Upper lobe of left lung (tissue), 6 donors: ENCODE measurements around the gene ITPA. TPM values are rescaled to one million over a fixed set of nuclear protein-coding genes. Genes with fewer than 3 reads are reported as not detected.

ENCODE experiments used
- ATAC-seq, 2 donors: fragments of 200-7000 bp; cut with Tn5 transposase; one replicate each; pipeline ENCODE4 v1.9.1; 2022; ENCODE audit warnings: mild to moderate bottlenecking in 2 of 2, moderate library complexity in 2 of 2; ENCODE audit not compliant: low FRiP score in 2 of 2
- DNase-seq, 2 donors: peaks; one replicate each; pipeline ENCODE4 v3.0.0-alpha.2; 2019 to 2020
- H3K27ac ChIP-seq, 4 donors: fragments of 200-600 bp; sonication (generic); one replicate each; pipeline ENCODE4 v1.5.1; 2016 to 2019
- H3K27me3 ChIP-seq, 4 donors: fragments of 200-600 bp; sonication (generic); one replicate each; pipeline ENCODE4 v1.5.1; 2017 to 2019
- H3K36me3 ChIP-seq, 4 donors: fragments of 200-600 bp; sonication (generic); one replicate each; pipeline ENCODE4 v1.5.1; 2016 to 2019
- H3K4me1 ChIP-seq, 4 donors: fragments of 200-600 bp; sonication (generic); one replicate each; pipeline ENCODE4 v1.5.1; 2018 to 2019
- H3K4me3 ChIP-seq, 4 donors: fragments of 200-600 bp; sonication (generic); one replicate each; pipeline ENCODE4 v1.5.1; 2017 to 2019; ENCODE audit warnings: mild to moderate bottlenecking in 2 of 4, moderate library complexity in 1 of 4
- H3K9me3 ChIP-seq, 4 donors: fragments of 200-600 bp; sonication (generic); one replicate each; pipeline ENCODE4 v1.5.1; 2018 to 2019
- CTCF ChIP-seq, 6 experiments: fragments of 450-650 bp in 4 of 6; fragments of 200-600 bp in 2 of 6; sonication (generic) in 2 of 6; IDR thresholded peaks; one replicate each; pipeline ENCODE4 v1.5.1; 2016 to 2019; ENCODE audit warnings: antibody characterized with exemption in 6 of 6
- EP300 ChIP-seq, 4 donors: sonication (generic); formaldehyde crosslinking; IDR thresholded peaks; one replicate each; pipeline ENCODE4 v1.5.1; 2017; ENCODE audit warnings: antibody characterized with exemption in 4 of 4, control low read depth in 2 of 4
- POLR2A ChIP-seq, 4 donors: fragments of 450-650 bp; IDR thresholded peaks; one replicate each; pipeline ENCODE4 v1.5.1; 2016 to 2017; ENCODE audit warnings: antibody characterized with exemption in 4 of 4, mild to moderate bottlenecking in 2 of 4
- POLR2AphosphoS5 ChIP-seq, 2 donors: sonication (generic); formaldehyde crosslinking; IDR thresholded peaks; one replicate each; pipeline ENCODE4 v1.5.1; 2017; ENCODE audit warnings: antibody characterized with exemption in 2 of 2
- WGBS, 2 donors: methylation state at CpG; one replicate each; pipeline ENCODE4 v1.1.5; 2017 to 2018; 5-methylcytosine and 5-hydroxymethylcytosine counted together
- total RNA-seq, 6 donors: library from RNA; depleted of rRNA in 4 of 6; stranded (reverse); fragments of >200 nt in 4 of 6; gene quantifications; one replicate each; pipeline versions ENCODE4 v1.1.0 to v1.2.1, GENCODE V29; 2016 to 2021
- donor health status: DM: no; HTN: no; CAD: no; lungs with moderate emphysema.
- donor health status: DM: no; HTN: yes; CAD: no; lungs with severe emphysema.

Gene ITPA
- total RNA-seq, 6 donors from 2014 or later, result 31.5 to 58.5 (median 43.3) TPM

DNA sequence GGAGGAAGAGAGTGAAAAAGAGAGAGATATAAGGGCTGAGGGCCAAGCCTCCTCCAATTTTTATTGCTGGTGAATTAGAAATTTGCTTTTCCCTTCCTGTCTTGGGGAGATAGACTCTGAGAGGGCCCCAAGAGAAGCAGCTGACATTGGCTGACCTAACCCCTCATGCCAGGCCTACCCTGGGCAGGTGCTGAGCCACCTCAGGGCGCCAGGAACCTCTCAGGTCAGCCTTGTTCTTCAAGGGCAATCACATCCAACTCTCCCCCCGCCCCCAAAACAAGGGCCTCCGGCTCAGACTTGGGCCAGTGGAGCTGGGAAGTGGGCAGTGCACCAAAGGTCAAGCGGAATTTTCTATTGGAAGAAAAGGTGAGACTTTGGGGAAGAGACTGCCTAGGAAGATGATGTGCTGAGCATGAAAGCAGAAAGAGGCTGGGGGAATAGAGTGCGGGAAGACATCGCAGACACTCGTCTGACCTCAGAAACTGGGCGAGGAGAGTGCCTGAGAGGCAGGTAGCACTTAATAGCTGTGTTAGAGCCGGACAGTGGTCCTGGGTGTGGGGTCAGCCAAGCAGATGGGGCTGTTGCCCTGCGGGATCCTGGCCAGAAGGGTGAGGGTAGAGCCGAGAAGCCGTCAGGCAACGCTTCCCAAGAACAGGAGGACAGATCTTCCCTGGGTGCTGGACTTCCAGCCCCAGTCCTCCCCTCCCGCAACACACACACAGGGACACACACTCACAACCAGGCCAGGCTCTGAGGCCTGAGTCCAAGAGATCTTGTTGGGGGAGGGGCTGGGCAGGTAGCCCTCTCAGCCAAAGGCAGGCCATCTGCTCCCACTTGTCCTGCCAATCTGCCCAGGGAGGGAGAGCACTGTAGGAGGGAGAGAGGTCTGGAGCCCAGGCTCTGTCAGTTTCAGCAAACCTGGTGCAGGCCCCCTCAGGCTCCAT, 45.9 kb upstream of the ITPA start:
- Histone ChIP-seq H3K9me3 (no peaks in the 10 kb centered on the region), H3K27ac (no peak overlapping the region), H3K4me1 (peaks cover 8 to 27% (median 9%) of the 10 kb centered on the region in 4 donors), H3K36me3 (peaks cover 0 to 9% (median 0%) of the 10 kb centered on the region in 4 donors), H3K27me3 (peaks cover 0 to 9% (median 2%) of the 10 kb centered on the region in 4 donors), H3K4me3 (no peak overlapping the region)
- TF ChIP-seq POLR2A (IDR thresholded peaks at IDR 0.05) (no peak), EP300 (IDR thresholded peaks at IDR 0.05) (no peak), CTCF (IDR thresholded peaks at IDR 0.05) (no peak), POLR2AphosphoS5 (IDR thresholded peaks at IDR 0.05) (no peak)
- no peak for ATAC-seq
- no peak for DNase-seq
- 95 to 96% methylated on average over 14 of the region's 14 CpGs for WGBS, 2 donors

- Histone ChIP-seq H3K27ac (no peak overlapping the region), H3K4me1 (peaks cover 3 to 18% (median 8%) of the 10 kb centered on the region in 4 donors), H3K9me3 (no peaks in the 10 kb centered on the region), H3K27me3 (peaks cover 0 to 9% (median 2%) of the 10 kb centered on the region in 4 donors), H3K36me3 (peaks cover 0 to 9% (median 0%) of the 10 kb centered on the region in 4 donors), H3K4me3 (peak overlapping the region in 2 of 4 donors; percentile 4 to 12)
- ATAC-seq (no peak), DNase-seq (no peak)
- TF ChIP-seq EP300 (IDR thresholded peaks at IDR 0.05) (no peak), POLR2AphosphoS5 (IDR thresholded peaks at IDR 0.05) (no peak), POLR2A (IDR thresholded peaks at IDR 0.05) (no peak), CTCF (IDR thresholded peaks at IDR 0.05) (no peak)
- 91% methylated on average over 29 to 31 of the region's 32 CpGs for WGBS, 2 donors
Measured at GRCh38 chr20:3164043-3164762, 45.1 kb upstream of the ITPA start.

DNA sequence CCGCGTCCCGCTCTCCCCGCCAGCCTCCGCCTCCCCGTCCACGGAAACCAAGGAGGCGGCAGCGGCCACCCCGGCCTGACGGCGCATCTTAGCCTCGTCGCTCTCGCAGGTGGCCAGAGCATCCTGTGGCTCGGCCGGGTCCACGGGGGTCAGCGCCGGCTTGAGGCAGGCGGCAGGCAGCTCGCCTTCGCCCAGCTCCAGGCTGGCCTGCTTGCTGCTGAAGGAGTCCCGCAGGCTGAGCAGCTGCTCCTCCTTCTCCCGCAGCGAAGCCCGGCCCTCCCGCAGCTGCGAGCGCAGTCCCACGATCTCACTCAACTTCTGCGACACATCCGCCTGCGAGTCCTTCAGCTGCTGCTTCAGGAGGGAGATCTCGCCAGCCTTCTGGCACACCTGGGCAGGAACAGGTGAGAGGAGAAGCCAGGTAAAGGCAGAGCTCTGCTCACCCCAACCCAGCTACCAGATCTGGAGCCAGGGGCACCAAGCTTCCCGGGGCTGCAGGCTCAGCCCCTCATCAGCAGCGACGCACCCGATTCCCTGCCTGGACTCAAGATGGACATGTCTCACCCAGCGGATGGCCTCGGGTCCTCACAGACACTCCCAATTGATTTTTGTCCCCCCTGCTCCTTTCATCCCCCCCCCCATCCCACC, 44.4 kb upstream of the ITPA start:
- no peaks in the 10 kb centered on the region for H3K9me3 ChIP-seq
- ATAC-seq (no peak), DNase-seq (peak in 1 of 2 donors; percentile 83)
- H3K4me3 ChIP-seq, result peak overlapping the region in 3 of 4 donors; percentile 2 to 12 (median 4)
- peak overlapping the region in 1 of 4 donors; percentile 30 for H3K27ac ChIP-seq
- TF ChIP-seq EP300 (IDR thresholded peaks at IDR 0.05), result no peak
- no peak for TF ChIP-seq POLR2AphosphoS5 (IDR thresholded peaks at IDR 0.05)
- TF ChIP-seq CTCF (IDR thresholded peaks at IDR 0.05), result no peak
- TF ChIP-seq POLR2A (IDR thresholded peaks at IDR 0.05), result no peak
- peaks cover 0 to 9% (median 2%) of the 10 kb centered on the region in 4 donors for H3K27me3 ChIP-seq
- WGBS, 2 donors, result 89 to 91% methylated on average over 21 to 40 of the region's 41 CpGs
- peaks cover 0 to 9% (median 0%) of the 10 kb centered on the region in 4 donors for H3K36me3 ChIP-seq
- peaks cover 2 to 18% (median 8%) of the 10 kb centered on the region in 4 donors for H3K4me1 ChIP-seq

- H3K36me3 ChIP-seq, result peaks cover 0 to 9% (median 0%) of the 10 kb centered on the region in 4 donors
- H3K27ac ChIP-seq, result no peak overlapping the region
- TF ChIP-seq POLR2A (IDR thresholded peaks at IDR 0.05) (no peak), EP300 (IDR thresholded peaks at IDR 0.05) (no peak), POLR2AphosphoS5 (IDR thresholded peaks at IDR 0.05) (no peak), CTCF (IDR thresholded peaks at IDR 0.05) (no peak)
- H3K9me3 ChIP-seq, result no peaks in the 10 kb centered on the region
- H3K27me3 ChIP-seq, result peaks cover 0 to 9% (median 2%) of the 10 kb centered on the region in 4 donors
- 51 to 67% methylated on average over 9 to 40 of the region's 45 CpGs for WGBS, 2 donors
- peaks cover 0 to 14% (median 8%) of the 10 kb centered on the region in 4 donors for H3K4me1 ChIP-seq
- no peak for ATAC-seq
- H3K4me3 ChIP-seq, result peak overlapping the region in 3 of 4 donors; percentile 2 to 12 (median 4)
- DNase-seq, result peak in 1 of 2 donors; percentile 82
Measured at GRCh38 chr20:3165473-3166337, 43.6 kb upstream of the ITPA start.
